Ectodermal cell (in vitro differentiated cells): ENCODE data around the gene SUPT20H.
"Not testable (repeated sequence)": the region's sequence is repeated elsewhere in the genome, so short reads cannot be mapped to it uniquely, and the experiment has no call there.

Experiments used
- H3K27ac ChIP-seq: 2 replicates; pipeline ENCODE4 v1.7.0; 2013; ENCODE audit warnings: mild to moderate bottlenecking, low read depth, low read length; ENCODE audit not compliant: insufficient read depth, poor library complexity, severe bottlenecking
- H3K27me3 ChIP-seq: 2 replicates; pipeline ENCODE4 v1.7.0; 2013; ENCODE audit warnings: mild to moderate bottlenecking, low read length; ENCODE audit not compliant: insufficient read depth, control insufficient read depth, poor library complexity, severe bottlenecking
- H3K36me3 ChIP-seq: one replicate; pipeline ENCODE4 v1.7.0; 2013; ENCODE audit warnings: low read length; ENCODE audit not compliant: control insufficient read depth, insufficient read depth
- H3K4me1 ChIP-seq: one replicate; pipeline ENCODE4 v1.7.0; 2013; ENCODE audit warnings: low read length; ENCODE audit not compliant: control insufficient read depth, insufficient read depth
- H3K4me3 ChIP-seq: 2 replicates; pipeline ENCODE4 v1.7.0; 2013; ENCODE audit warnings: low read depth, low read length, control low read depth; ENCODE audit not compliant: insufficient read depth
- H3K9me3 ChIP-seq: 2 replicates; pipeline ENCODE4 v1.7.0; 2013; ENCODE audit warnings: mild to moderate bottlenecking, low read length, moderate library complexity; ENCODE audit not compliant: control insufficient read depth
- WGBS, 2 experiments: methylation state at CpG; one replicate each; pipeline ENCODE4 v1.1.7; 2013; ENCODE audit warnings: missing lambda C conversion rate in 2 of 2; 5-methylcytosine and 5-hydroxymethylcytosine counted together

SUPT20H gene

DNA sequence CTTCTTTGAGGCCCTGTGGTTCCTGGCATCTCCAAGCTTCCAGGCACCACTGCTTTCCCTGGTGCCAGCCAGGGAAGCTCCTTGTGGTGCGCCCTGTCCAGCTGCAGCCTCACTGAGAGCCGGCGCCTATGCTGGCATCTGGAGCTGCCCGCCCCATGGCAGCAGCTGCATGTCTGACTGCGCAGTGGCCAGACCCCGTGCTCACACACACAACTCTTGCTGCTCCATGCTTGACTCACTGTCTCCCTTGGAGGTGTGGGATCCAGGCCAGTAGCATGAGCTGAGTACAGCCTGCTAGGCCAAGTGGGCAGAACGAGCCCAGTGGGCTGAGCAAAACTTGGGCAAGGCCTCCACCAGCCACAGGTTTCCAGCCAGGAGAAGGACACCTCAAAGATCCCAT is 11.5 kb upstream of the SUPT20H start:
- WGBS, 2 experiments: 96% methylated on average over 7 of the region's 7 CpGs
- Histone ChIP-seq H3K4me3 (no peak overlapping the region), H3K27ac (no peak overlapping the region)

DNA sequence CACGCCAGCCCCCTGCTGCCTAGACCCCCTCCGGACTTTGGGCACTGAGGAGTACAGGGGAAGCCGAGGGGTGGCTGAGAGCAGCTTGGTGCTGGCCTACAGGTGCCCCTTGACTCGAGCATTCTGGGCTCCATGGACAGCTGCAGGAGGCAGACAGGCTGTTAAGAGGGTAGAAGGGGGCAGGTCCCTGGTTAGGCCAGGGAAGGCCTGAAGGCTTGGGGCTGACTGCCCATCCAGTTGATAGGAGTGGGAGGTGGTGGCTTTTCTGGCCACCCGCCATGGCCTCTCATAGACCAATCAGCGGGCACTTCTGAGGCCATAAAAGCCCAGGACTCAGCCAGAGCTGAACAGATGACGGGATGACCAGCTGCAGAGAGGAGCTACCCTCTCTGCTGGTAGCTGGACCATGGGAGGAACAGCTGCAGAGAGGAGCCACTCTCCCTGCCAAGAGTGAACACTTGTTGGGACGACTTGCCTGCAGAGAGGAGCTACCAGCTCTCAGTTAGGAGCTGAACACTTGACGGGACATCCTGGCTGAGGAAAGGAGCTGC is 10.7 kb upstream of the SUPT20H start:
- Histone ChIP-seq H3K27ac (no peak overlapping the region), H3K36me3 (no peaks in the 10 kb centered on the region), H3K4me3 (no peak overlapping the region), H3K9me3 (no peaks in the 10 kb centered on the region), H3K27me3 (no peaks in the 10 kb centered on the region), H3K4me1 (no peaks in the 10 kb centered on the region)
- WGBS, 2 experiments: 94 to 96% methylated on average over 9 of the region's 9 CpGs

More for the DNA sequence above, 11.5 kb upstream of the SUPT20H start:
- H3K9me3 ChIP-seq: no peaks in the 10 kb centered on the region
- H3K27me3 ChIP-seq: no peaks in the 10 kb centered on the region
- H3K4me1 ChIP-seq: no peaks in the 10 kb centered on the region
- no peaks in the 10 kb centered on the region for H3K36me3 ChIP-seq

DNA sequence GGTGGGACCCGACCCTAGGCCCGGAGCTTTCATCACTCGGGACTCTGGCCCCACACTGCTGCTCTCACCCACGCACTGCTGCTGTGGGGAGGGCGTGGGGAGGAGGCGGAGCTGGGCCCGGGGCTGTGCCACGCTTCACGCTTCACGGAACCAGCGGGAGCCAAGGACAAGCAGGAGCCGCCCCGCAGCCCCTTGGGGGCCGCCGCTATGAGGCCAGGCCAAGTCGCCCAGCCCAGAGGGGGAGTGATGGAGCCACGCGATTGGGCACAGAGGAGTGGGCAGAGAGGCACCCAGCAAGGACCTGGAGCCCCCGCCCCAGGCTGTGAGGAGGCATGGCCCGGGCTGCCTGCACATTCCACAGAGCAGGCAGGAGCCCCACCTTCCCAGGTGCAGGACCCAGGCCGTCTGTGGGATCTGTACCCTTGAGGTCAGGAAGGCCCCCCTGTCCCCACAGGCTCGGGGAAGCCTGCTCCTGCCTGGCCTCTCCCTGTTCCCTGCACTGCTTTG is 10.2 kb upstream of the SUPT20H start:
- WGBS, 2 experiments: 94 to 95% methylated on average over 22 of the region's 22 CpGs
- Histone ChIP-seq H3K4me1 (no peaks in the 10 kb centered on the region), H3K9me3 (no peaks in the 10 kb centered on the region), H3K4me3 (no peak overlapping the region), H3K27ac (no peak overlapping the region), H3K27me3 (no peaks in the 10 kb centered on the region), H3K36me3 (no peaks in the 10 kb centered on the region)

DNA sequence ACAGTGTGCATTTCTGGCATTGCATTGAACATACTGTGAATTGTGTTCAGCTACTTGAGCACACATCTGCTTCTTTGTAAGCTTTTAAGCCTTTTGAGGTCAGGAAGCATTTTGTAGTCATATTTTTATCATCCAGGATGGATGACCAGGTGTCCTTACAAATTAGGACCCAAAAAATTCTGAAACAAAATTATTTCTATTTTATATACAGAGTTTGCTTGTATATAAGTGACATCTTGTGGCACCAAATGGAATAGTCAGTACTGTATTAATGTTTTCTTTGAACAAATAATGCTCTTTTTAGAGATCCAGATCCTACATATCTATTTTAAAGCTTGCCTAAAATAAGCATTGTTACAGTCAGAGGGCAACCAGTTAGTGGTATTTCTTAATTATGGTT is 9.5 kb upstream of the SUPT20H start:
- H3K27ac ChIP-seq: no peak overlapping the region
- no peak overlapping the region for H3K4me3 ChIP-seq
- H3K36me3 ChIP-seq: no peaks in the 10 kb centered on the region
- no peaks in the 10 kb centered on the region for H3K4me1 ChIP-seq
- no peaks in the 10 kb centered on the region for H3K27me3 ChIP-seq
- H3K9me3 ChIP-seq: no peaks in the 10 kb centered on the region

DNA sequence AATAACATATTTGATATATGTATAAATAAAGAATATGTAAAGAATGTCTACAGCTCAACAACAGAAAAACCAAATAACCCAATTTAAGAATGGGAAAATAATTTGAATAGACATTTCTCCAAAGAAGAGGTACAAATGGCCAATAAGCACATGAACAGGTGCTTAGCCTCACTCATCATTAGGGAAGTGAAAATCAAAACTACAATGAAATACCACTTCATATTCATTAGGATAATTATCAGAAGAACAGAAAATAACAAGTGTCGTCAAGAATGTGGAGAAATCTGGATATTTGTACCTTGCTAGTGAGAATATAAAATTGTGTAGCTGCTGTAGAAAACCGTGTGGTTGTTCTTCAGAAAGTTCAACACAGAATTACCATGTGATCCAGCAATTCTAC is 8.4 kb upstream of the SUPT20H start:
- no peaks in the 10 kb centered on the region for H3K4me1 ChIP-seq
- H3K27me3 ChIP-seq: no peaks in the 10 kb centered on the region
- no peak overlapping the region for H3K27ac ChIP-seq
- no peaks in the 10 kb centered on the region for H3K36me3 ChIP-seq
- H3K4me3 ChIP-seq: no peak overlapping the region
- H3K9me3 ChIP-seq: no peaks in the 10 kb centered on the region
- WGBS, 2 experiments: 78 to 92% methylated on average over 2 of the region's 2 CpGs

GRCh38 chr13:37065890-37066526 is 6.5 kb upstream of the SUPT20H start:
- H3K27me3 ChIP-seq: no peaks in the 10 kb centered on the region
- H3K4me1 ChIP-seq: no peaks in the 10 kb centered on the region
- no peak overlapping the region for H3K27ac ChIP-seq
- H3K9me3 ChIP-seq: no peaks in the 10 kb centered on the region
- WGBS, 2 experiments: 61 to 68% methylated on average over 6 of the region's 6 CpGs
- no peaks in the 10 kb centered on the region for H3K36me3 ChIP-seq
- H3K4me3 ChIP-seq: no peak overlapping the region

- H3K9me3 ChIP-seq: no peaks in the 10 kb centered on the region
- no peaks in the 10 kb centered on the region for H3K27me3 ChIP-seq
- 44 to 52% methylated on average over 9 to 10 of the region's 10 CpGs for WGBS, 2 experiments
- H3K4me3 ChIP-seq: peak overlapping the region; percentile 86
- H3K36me3 ChIP-seq: no peaks in the 10 kb centered on the region
- H3K4me1 ChIP-seq: peaks cover 7% of the 10 kb centered on the region
- no peak overlapping the region for H3K27ac ChIP-seq
These were observed 332 bp upstream of the SUPT20H start for GRCh38 chr13:37059848-37060192.

GRCh38 chr13:37056228-37056627 is 3.3 kb downstream of the SUPT20H start:
- H3K4me3 ChIP-seq, H3K36me3 ChIP-seq, H3K4me1 ChIP-seq, H3K27me3 ChIP-seq, H3K9me3 ChIP-seq, H3K27ac ChIP-seq: not testable (repeated sequence)
- 92 to 100% methylated on average over 1 of the region's 2 CpGs for WGBS, 2 experiments

- H3K27me3 ChIP-seq, H3K4me1 ChIP-seq, H3K4me3 ChIP-seq, H3K36me3 ChIP-seq, H3K27ac ChIP-seq, H3K9me3 ChIP-seq: not testable (repeated sequence)
- WGBS, 2 experiments: 88 to 98% methylated on average over 3 of the region's 3 CpGs
These were observed 6.4 kb downstream of the SUPT20H start for GRCh38 chr13:37053111-37053510.

- H3K36me3 ChIP-seq: no peaks in the 10 kb centered on the region
- H3K4me3 ChIP-seq: no peak overlapping the region
- H3K27me3 ChIP-seq: no peaks in the 10 kb centered on the region
- H3K9me3 ChIP-seq: no peaks in the 10 kb centered on the region
- no peaks in the 10 kb centered on the region for H3K4me1 ChIP-seq
- H3K27ac ChIP-seq: no peak overlapping the region
- WGBS, 2 experiments: 79 to 100% methylated on average over 1 of the region's 1 CpG
These were observed 9.7 kb downstream of the SUPT20H start for GRCh38 chr13:37049810-37050209.
